Endodermal cell (in vitro differentiated cells): ENCODE measurements around the gene TDRKH. TPM values are rescaled to one million over a fixed set of nuclear protein-coding genes. Genes with fewer than 3 reads are reported as not detected.
A peak's percentile ranks its signal among the peaks of the same experiment; 100 is the strongest.

Experiments
- DNase-seq: peaks from one replicate; pipeline ENCODE4 v3.0.0-alpha.2; 2017
- H3K27ac ChIP-seq: 2 replicates; pipeline ENCODE4 v1.5.1; 2013; ENCODE audit warnings: mild to moderate bottlenecking, low read depth, low read length, moderate library complexity
- H3K27me3 ChIP-seq: 2 replicates; pipeline ENCODE4 v1.6.1; 2013; ENCODE audit warnings: mild to moderate bottlenecking, low read length, moderate library complexity; ENCODE audit not compliant: insufficient read depth, control insufficient read depth, poor library complexity, severe bottlenecking
- H3K36me3 ChIP-seq: 2 replicates; pipeline ENCODE4 v1.7.0; 2013; ENCODE audit warnings: mild to moderate bottlenecking, low read length, moderate library complexity; ENCODE audit not compliant: control insufficient read depth, insufficient read depth
- H3K4me1 ChIP-seq: one replicate; pipeline ENCODE4 v1.7.0; 2013; ENCODE audit warnings: low read length; ENCODE audit not compliant: control insufficient read depth, insufficient read depth
- H3K4me3 ChIP-seq: 2 replicates; pipeline ENCODE4 v1.5.1; 2013; ENCODE audit warnings: mild to moderate bottlenecking, low read length, moderate library complexity
- H3K9ac ChIP-seq: 2 replicates; pipeline ENCODE4 v1.6.1; 2013; ENCODE audit warnings: mild to moderate bottlenecking, low read length, moderate library complexity; ENCODE audit not compliant: poor library complexity, severe bottlenecking; ENCODE audit errors: extremely low read depth
- H3K9me3 ChIP-seq: 2 replicates; pipeline ENCODE4 v1.6.1; 2013; ENCODE audit warnings: mild to moderate bottlenecking, low read length, moderate library complexity; ENCODE audit not compliant: control insufficient read depth
- H3K27ac Mint-ChIP-seq: 2 replicates; pipeline ENCODE4 v1.8.0; 2020; ENCODE audit warnings: mixed read lengths
- H3K27me3 Mint-ChIP-seq: 2 replicates; pipeline ENCODE4 v1.8.0; 2021; ENCODE audit warnings: mild to moderate bottlenecking, mixed read lengths; ENCODE audit not compliant: insufficient read depth
- H3K36me3 Mint-ChIP-seq: 2 replicates; pipeline ENCODE4 v1.8.0; 2020; ENCODE audit warnings: low read depth, mixed read lengths
- H3K4me1 Mint-ChIP-seq: 2 replicates; pipeline ENCODE4 v1.8.0; 2020; ENCODE audit warnings: mixed read lengths
- H3K4me3 Mint-ChIP-seq: 2 replicates; pipeline ENCODE4 v1.8.0; 2020; ENCODE audit warnings: mild to moderate bottlenecking, moderate library complexity, mixed read lengths
- H3K9me3 Mint-ChIP-seq: 2 replicates; pipeline ENCODE4 v1.8.0; 2020; ENCODE audit warnings: mild to moderate bottlenecking, mixed read lengths
- CTCF ChIP-seq: fragments of 200-600 bp; sonication (generic); conservative IDR thresholded peaks from 2 replicates; pipeline ENCODE4 v1.5.0; 2021; ENCODE audit warnings: antibody characterized with exemption, mild to moderate bottlenecking
- WGBS, 2 experiments: methylation state at CpG; one replicate each; pipeline versions ENCODE4 v1.1.5 to v1.1.7; 2013; ENCODE audit warnings: missing lambda C conversion rate in 2 of 2, mixed read lengths in 1 of 2; ENCODE audit not compliant: insufficient coverage in 1 of 2, insufficient read length in 1 of 2; 5-methylcytosine and 5-hydroxymethylcytosine counted together
- total RNA-seq, 2 donors: library from RNA; stranded (reverse); fragmentation: NEBNext Ultra II Directional in 1 of 2; extraction: Animal tissue kit (Norgen Biotek cat#: 25700) in 1 of 2; gene quantifications; 2 replicates in 1 of 2; 3 replicates in 1 of 2; pipeline ENCODE4 v1.2.1, GENCODE V29; 2021

The TDRKH gene
- total RNA-seq, 2 donors from 2014 or later, result 14.9 to 15.0 TPM

GRCh38 chr1:151839082-151839412 lies 48.7 kb upstream of the TDRKH start:
- 13 to 18% methylated on average over 1 to 16 of the region's 16 CpGs for WGBS, 2 experiments
- H3K4me1 Mint-ChIP-seq, result peaks cover 8% of the 10 kb centered on the region
- H3K9me3 Mint-ChIP-seq, result no peaks in the 10 kb centered on the region

DNA sequence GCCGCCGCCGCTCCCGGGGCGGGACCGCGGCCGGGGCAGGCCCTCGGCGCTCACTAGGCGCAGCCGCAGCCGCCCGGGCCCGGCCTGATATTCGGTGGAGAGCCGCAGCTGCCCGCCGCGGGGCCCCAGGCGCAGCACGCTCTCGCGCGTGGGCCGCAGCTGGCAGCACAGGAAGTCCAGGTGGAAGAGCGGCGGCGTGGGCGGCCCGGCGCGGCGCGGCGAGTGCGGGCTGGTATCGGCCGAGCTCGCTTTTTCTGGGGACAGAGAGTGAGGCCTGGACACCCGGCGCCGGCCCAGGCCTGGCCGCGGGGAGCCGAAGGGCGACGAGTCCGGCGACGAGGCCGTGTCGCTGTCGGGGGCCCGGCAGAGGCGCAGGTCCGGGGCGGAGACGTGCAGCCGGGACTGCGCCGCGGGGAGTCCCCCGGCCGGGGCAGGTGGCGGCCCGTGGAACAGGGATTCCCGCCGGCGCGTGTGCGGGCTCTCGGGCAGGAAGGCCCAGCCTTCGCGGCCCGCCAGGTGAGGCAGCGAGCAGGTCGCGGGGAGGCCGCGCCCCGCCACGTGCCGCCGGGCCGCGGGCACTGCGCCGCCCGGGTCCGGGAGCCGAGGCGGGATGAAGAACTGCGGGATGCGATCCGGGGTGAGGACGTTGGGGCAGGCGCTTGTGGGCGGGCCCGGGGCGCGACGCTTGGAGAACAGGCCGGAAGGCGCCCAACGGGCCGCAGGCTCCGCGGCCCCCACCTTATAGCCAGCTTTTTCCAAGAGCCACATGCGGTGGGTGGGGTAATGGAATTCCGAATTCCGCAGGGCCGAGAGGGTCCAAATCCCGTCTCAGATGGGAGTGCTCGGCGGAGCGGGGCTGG lies 48.2 kb upstream of the TDRKH start:
- Mint-ChIP-seq H3K4me1 (peaks cover 8% of the 10 kb centered on the region), H3K36me3 (no peaks in the 10 kb centered on the region), H3K27ac (no peak overlapping the region), H3K4me3 (peak overlapping the region; percentile 71), H3K27me3 (peaks cover 36% of the 10 kb centered on the region), H3K9me3 (no peaks in the 10 kb centered on the region)
- Histone ChIP-seq H3K9ac (no peak overlapping the region), H3K4me3 (peak overlapping the region; percentile 74), H3K9me3 (no peaks in the 10 kb centered on the region), H3K27ac (no peak overlapping the region), H3K27me3 (peaks cover 49% of the 10 kb centered on the region), H3K36me3 (no peaks in the 10 kb centered on the region), H3K4me1 (no peaks in the 10 kb centered on the region)
- 6 to 11% methylated on average over 13 to 117 of the region's 117 CpGs for WGBS, 2 experiments
- no peak for TF ChIP-seq CTCF
- DNase-seq, result peak; percentile 77

More at GRCh38 chr1:151839082-151839412, 48.7 kb upstream of the TDRKH start:
- no peak overlapping the region for H3K9ac ChIP-seq
- H3K27me3 Mint-ChIP-seq, result peaks cover 36% of the 10 kb centered on the region
- no peaks in the 10 kb centered on the region for H3K36me3 ChIP-seq
- no peak overlapping the region for H3K27ac Mint-ChIP-seq
- H3K9me3 ChIP-seq, result no peaks in the 10 kb centered on the region
- DNase-seq, result no peak
- H3K4me1 ChIP-seq, result no peaks in the 10 kb centered on the region
- peak overlapping the region; percentile 74 for H3K4me3 ChIP-seq
- peak overlapping the region; percentile 71 for H3K4me3 Mint-ChIP-seq
- no peaks in the 10 kb centered on the region for H3K36me3 Mint-ChIP-seq
- H3K27me3 ChIP-seq, result peaks cover 49% of the 10 kb centered on the region
- H3K27ac ChIP-seq, result no peak overlapping the region
- no peak for TF ChIP-seq CTCF

GRCh38 chr1:151837884-151838221 lies 47.6 kb upstream of the TDRKH start:
- Mint-ChIP-seq H3K4me1 (peaks cover 8% of the 10 kb centered on the region), H3K9me3 (no peaks in the 10 kb centered on the region), H3K4me3 (peak overlapping the region; percentile 36), H3K27ac (no peak overlapping the region), H3K36me3 (no peaks in the 10 kb centered on the region), H3K27me3 (peaks cover 36% of the 10 kb centered on the region)
- no peaks in the 10 kb centered on the region for H3K4me1 ChIP-seq
- no peak overlapping the region for H3K4me3 ChIP-seq
- DNase-seq, result no peak
- WGBS, 2 experiments, result 19% methylated on average over 19 to 26 of the region's 26 CpGs
- no peak for TF ChIP-seq CTCF
- peaks cover 49% of the 10 kb centered on the region for H3K27me3 ChIP-seq
- no peak overlapping the region for H3K9ac ChIP-seq
- H3K27ac ChIP-seq, result no peak overlapping the region
- no peaks in the 10 kb centered on the region for H3K9me3 ChIP-seq
- H3K36me3 ChIP-seq, result no peaks in the 10 kb centered on the region
